Stimulated activated CD8-positive, alpha-beta memory T cell treated with anti-CD3 and anti-CD28 coated beads, Interleukin-7, amount 100 ng/mL, for 24 hours (primary cell): ENCODE measurements around the gene LARP4B.

Experiments
- DNase-seq: peaks from one replicate; pipeline ENCODE4 v3.0.0-alpha.2; 2020; ENCODE audit warnings: low read depth

Gene LARP4B

DNA sequence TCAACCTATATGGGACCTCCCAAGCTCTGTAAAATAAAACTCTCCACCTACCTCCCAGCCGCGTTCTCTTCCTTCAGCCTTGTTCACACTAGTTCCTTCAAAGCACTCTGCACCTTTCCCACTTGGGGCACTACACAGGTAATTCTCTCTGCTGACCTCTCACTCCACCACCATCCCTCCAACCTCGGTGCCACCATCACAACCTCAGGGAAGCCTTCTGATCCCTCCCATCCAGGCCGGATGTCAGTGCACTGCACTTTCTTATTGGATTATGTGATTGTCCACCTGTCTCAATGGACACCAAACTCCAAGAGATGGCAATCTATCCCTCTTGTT lies 7.0 kb downstream of the LARP4B start:
- DNase-seq: no peak

DNA sequence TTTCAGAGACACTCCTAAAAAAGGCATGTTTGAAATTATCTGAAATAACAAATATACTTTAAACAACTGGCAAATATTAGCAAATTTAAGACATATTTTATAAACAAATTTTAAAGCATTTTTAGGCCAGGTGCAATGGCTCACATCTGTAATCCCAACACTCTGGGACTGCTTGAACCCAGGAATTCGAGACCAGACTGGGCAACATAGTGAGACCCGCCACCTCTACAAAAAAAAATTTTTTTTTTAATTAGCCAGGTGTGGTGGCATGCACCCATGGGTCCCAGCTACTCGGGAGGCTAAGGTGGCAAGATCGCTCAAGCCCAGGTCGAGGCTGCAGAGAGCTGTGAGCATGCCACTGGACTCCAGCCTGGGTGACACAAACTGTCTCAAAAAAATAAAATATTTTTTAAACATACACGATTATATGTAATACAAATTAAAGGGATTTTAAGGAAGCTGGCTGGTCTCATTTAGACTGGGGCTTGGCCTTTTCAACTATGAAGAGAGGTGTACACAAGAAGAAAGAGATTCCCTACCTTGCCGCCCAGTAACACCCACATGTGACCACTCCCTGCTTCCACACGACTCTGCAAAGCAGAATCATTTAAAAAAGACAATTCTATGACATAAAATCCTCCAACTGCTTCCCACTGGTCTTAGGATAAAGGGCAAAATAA lies 7.5 kb downstream of the LARP4B start:
- DNase-seq: no peak

DNA sequence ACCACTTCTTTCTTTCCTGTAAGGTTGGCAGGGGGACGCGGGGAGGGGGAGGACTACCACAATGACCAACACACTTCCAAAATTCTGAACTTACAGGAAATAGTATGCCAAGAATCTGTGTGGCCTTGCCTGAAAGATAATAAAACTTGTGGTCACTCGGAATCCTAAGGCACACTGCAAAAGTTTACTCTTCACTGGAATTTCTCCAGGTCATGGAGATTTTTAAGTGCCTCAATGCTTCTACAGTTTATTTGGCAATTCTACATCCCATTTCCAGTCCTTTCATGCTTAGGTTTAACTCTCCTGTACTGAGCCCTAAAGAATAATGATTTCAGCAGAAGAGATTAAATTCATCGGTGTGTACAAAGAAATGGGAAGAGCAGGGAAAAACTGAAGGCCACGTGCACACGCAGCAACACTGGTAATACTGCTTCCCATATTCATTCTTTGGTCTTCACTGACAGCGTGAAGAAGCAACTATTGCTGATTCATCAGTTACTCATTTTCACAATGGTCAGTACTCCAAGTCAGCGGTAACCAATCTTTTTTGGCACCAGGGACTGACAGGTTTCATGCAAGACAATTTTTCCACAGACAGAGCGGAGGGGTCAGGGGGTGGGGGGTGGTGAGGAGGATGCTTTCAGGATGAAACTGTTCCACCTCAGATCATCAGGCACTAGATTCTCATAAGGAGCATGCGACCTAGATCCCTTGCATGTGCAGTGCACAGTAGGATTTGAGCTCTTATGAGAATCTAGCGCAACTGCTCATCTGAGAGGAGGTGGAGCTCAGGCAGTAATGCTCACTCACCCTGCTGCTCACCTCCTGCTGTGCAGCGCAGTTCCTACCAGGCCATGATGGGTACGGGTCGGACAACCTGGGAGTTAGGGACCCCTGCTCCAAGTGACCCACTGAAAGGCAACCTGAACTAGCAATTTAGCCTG lies 9.8 kb downstream of the LARP4B start:
- DNase-seq: no peak

DNA sequence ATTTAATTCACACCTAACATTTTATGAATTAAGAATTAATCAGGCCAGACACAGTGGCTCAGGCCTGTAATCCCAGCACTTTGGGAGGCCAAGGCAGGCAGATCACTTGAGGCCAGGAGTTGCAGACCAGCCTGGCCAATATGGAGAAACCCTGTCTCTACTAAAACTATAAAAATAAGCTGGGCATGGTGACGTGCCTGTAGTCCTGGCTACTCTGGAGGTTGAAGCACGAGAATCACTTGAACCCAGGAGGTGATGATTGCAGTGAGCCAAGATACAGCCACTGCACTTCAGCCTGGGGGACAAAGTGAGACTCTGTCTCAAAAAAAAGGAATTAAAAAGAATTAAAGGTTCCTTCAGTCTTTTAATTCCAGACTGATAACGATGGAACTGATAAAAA lies 11.1 kb downstream of the LARP4B start:
- DNase-seq: no peak

DNA sequence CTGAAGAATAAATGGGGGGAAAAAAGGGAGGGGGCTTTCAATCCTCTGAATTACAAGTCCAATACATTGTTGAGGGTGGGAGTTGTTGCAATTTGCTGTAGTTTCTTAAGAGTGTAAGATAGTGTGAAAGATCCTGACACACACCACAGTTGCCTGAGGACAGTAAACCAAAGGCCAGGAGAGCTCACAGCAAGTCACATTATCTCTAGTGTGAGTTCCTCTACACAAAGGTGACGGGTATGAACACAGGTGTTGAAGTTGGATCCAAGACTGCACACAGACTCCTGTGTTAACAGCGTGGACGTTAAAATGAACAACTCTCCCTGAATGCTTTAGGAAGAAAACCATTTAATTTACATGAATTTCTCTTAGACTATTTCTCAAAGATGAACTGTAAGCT lies 12.0 kb downstream of the LARP4B start:
- DNase-seq: no peak

DNA sequence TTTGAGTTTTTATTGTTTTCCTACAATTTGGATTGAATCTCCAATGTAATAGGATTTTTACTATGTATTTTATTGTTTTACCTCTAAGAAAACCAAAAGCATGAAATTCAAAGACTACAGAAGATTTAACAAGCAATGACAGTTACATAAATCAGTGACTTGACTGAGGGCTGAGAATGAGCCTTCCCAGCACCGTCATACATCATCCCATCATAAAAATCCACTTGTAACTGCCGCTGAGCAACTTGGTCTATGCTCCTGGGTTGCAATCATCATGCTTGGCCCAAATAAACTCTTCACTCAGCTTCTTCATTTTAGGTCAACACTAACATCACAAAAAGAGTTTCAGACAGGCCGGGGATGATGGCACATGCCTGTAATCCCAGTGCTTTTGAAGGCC lies 13.5 kb downstream of the LARP4B start:
- no peak for DNase-seq

DNA sequence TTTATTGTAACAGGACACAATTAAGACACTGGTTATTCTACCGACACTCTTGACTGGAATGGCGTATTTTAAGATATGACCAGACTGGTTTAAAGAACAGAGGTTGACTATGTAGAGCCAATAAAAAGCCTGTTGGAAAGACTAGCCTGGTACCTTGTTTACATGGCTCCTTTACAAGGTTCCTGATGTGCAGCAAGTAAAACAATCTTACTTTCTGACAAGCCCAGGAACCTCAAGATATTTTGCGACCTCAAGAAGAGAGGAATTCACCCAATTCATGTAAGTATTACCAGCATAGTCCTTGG lies 14.1 kb downstream of the LARP4B start:
- DNase-seq: no peak

DNA sequence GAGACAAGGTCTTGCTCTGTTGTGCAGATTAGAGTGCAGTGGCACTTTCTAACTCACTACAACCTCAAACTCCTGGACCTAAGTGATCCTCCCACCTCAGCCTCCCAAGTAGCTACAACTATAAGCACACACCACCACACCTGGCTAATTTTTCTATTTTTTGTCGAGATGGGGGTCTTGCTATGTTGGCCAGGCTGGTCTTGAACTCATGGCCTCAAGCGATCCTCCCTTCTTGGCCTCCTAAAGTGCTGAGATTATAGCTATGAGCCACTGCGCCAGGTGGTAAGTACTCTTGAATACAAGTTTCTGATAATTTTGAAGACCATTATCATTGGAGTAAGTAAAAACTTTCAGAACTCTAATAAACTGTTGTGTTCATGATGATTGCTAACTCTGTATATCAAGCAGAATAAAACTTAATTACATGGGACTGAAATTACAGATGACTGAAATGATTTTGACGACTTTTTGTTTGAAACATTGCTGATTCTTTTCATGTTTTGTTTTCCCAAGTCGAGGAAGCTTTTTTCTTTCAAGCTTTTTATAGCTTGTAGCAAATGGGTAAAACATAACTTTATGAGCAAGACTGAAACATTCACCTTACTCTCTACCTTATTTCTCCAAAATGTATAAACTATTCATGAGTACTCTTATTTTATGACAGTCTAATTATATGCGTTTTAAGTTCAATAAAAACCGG lies 14.6 kb downstream of the LARP4B start:
- DNase-seq: no peak

DNA sequence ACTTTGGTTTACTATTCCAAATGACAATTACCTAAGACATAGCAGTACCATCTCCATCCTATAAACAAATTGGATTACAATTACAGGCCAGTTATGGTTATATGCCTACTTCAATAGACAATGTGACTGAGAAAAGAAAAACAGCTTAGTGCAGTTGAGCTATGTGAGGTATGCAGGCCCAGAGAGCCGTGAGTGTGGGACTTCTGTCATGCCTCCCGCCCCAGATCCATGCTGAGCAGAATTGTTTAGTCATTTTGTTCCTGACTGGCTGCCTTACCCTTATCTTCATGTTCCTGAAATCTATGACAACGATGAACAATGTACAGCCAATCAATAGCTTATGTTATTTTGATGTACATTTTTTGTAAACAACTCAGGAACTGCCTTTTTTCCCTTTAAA lies 21.7 kb downstream of the LARP4B start:
- no peak for DNase-seq

DNA sequence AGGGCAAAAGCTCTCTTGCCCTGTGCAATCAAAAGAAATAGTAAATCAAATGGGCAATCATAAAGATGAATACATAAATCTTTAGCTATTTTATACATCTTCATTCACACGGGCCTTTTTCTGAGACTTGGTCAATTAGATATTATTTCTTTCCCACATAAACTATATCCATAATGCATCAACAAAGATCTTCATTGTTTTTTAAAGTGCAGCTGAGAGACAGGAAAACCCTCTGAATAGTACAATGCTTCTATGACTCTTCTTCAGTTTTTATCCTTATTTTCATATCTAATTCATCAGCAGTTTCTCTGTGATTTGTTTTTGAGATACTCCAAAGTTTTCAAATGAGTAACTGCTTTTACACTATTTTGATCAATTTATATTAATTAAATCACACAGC lies 25.5 kb downstream of the LARP4B start:
- no peak for DNase-seq

DNA sequence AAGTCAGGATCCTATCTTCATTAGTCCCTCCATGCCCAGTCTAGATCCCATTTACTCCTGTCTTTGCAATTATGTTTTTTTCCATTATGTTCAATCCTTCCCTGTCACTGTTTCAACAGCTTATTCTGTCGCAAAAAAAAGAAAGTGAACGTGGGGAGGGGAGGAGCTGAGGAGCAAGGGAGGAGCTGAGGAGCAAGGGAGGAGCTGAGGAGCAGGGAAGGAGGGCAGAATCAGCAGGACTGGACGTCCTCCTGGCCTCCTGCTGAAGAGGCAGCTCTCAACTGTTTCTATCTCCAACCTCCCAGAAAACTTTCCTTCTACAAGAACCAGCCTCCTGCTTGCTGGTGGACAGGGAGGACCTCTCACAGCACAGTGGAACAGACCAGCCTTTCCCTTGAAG lies 26.0 kb downstream of the LARP4B start:
- DNase-seq: no peak

DNA sequence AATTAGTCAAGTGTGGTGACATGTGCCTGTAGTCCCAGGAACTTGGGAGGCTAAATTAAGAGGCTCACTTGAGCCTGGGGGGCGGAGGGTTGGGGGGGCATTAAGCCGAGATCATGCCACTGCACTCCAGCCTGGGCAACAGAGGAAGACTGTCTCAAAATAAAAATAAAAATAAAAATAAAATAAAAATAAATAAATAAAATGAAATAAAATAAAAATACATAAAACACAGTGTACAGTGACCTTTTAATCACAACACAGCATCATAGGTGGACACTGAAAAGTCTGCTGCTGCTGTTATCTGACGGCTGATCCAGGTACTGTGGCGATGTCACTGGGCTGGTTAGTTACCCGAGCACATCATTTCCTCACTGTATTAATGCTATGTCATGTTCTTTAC lies 27.1 kb downstream of the LARP4B start:
- no peak for DNase-seq

DNA sequence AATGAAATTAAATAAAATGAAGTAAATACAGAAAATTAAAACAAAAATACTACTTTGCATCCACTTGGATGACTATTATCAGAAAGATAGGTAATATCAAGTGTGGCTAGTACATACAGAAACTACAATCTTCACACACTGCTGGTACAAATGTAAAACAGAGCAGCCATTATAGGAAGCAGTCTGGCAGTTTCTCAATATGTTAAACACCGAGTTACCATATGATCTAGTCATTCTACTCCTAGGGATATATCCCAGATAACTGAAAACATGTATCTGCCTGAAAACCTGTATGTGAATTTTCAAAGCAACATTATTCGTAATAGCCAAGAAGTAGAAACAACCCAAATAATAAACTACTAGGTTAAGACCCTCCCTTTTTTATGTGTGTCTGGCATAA lies 33.4 kb downstream of the LARP4B start:
- DNase-seq: no peak

DNA sequence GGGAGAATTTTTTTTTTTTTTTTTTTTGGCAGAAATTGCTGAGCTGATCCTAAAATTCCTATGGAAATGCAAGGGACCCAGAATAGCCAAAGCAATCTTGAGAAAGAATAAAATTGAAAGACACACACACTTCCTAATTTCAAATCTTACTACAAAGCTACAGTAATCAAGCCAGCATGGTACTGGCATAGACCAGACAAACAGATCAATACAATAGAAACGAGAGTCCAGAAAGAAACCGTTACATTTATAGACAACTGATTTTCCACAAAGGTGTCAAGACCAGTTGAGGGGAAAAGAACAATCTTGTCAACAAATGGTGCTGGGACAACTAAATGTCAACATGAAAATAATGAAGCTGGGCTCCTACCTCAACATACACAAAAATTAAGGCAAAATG lies 34.5 kb downstream of the LARP4B start:
- DNase-seq: no peak

DNA sequence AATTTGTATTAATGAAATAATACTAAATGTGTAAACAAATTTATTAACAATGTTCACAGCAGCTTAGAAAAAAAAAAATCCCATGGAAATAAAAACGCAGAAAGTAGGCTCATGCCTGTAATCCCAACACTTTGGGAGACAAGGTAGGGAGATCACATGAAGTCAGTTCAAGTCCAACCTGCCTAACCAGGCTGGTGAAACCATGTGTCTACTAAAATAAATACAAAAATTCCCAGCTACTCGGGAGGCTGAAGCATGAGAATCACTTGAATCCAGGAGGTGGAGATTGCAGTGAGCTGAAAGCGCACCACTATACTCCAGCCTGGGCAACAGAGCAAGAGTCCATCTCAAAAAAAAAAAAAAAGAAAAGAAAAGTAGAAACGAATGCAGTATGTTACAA lies 36.2 kb downstream of the LARP4B start:
- no peak for DNase-seq

DNA sequence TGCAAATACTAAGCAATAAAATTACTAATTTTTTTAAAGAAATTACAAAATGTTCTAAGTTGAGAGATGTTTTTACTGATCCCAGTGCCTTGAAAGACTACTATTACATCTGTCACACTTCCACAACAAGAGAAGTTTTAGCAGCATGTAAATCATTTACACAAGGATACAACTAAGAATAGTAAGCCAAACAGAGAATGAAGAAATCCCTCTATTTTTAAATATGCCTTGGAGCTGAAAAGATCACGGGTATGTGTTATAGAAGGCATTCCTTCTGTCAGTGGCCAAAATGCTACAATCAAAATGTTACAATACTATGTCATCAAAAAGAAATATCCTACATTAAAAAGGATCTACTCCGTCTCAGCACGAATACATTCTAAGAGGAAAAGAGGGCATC lies 52.6 kb downstream of the LARP4B start:
- DNase-seq: no peak

DNA sequence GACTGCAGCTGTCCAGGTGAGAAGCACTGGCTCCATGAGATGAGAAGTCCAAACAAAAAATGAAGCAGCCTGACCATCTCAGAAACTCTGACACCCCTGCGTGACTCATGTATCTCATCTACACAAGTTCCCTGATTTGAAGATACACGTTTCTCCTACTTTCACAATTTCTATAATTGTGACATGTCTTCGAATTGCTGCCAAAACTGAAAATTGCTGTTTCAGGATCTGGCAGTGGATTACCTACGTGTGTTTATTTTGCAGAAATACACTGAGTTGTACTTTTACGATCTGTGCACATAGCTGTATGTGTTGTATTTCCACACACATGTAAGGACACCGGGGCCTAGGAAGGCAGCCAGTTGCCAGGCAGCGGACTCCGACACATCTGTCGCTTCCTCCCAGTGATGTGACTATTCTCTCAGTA lies 53.2 kb downstream of the LARP4B start:
- DNase-seq: no peak

DNA sequence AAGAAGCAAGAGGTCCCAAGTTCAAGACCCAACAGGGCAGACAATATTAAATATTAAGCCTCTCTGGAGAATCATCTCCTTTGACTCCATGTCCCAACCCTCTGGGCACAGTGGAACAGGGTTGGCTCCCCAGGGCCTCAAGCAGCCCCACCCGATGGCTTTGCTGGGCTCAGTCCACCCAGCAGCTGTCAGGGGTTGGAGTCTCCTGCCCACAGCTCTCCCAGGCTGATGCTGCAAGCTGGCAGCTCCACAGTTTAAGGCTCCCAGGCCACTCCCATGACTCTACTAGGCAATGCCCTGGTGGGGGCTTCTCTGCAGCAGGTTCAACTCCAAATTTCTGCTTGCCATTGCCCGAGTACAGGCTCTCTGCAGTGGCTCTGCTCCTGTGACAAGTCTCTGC lies 55.1 kb downstream of the LARP4B start:
- no peak for DNase-seq

DNA sequence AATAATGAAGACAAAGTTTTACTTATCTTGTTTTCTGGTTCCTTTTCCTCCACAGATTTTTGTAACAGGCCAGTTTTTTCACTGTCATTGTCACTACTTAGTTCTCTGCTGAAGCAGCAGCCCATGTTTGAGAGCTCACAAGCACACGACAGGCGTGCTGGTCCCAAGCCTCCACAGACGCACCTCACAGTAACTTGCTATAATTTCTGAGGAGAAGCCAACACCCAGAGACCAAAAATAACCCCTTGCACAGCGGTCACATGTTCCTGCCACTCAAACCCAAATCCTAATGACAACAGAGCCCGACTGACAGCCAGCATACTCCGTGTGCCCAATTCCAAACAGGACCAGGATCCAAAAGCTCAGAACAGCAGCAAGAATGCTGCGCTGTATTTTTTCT lies 58.5 kb downstream of the LARP4B start:
- DNase-seq: no peak

DNA sequence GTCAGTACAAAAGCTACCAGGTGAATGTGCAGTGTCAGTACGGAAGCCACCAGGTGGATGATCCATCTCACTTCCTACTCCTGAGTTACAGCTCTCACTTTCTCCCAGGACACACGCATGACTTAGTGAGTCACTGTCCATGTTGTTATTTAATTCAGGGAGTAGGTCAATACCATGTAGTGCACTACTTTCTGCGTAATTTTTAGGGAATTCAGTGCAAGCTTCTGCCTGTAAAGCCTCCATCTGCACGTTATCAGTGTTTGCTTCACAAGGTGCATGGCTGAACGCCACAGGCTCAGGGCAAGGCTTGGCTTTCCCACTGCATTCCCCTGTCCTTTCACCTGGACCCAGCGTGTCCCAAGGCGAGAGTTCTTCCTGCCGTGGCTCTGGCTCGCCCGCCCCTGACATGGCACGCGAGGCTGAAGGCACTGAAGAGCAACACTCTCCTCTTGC lies 59.5 kb downstream of the LARP4B start:
- DNase-seq: no peak

DNA sequence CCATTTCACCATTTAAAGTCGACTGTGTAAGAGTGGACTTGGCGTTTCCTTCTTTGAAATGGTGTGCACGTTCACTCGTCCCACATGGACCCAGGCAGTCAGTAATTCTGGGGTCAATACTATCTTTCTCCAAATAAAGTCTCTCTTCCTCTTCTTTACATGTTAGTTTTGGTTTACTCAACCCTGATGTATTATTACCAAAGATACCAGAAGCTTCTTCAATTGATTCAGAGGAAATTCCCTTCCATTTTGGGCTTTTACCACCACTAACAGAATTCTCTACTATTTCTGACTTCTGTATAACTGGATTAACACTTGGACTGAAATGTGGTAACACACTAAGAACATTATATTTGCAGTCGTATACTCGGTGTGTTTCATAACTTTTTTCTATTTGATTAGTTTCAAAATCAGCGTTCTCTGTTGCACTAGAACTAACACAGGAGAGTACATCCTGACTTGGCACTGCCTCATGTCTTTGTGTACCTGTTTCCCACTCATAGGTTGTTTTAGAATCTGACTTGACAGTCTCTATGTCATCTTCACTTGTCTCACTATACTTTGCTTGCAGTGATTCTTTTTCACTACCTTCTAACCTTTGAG lies 60.8 kb downstream of the LARP4B start:
- no peak for DNase-seq

DNA sequence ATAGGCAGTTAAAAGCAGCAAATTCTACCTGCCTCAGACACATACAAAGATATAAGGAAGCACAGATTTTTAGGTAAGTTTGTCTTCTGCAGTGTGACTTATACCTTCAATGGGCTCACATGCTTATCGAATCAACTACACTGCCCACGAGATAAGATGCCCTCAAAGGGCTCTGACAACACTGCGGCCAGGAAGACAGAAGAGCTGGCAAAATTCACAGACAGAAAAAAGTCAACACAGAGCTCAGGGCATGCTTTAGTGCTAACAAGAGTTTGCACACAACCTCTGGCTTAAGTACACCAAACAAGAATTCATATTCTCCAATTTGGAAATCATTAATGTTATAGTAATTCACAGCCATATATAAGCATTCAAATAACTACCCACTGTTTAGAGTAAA lies 62.3 kb downstream of the LARP4B start:
- DNase-seq: no peak

DNA sequence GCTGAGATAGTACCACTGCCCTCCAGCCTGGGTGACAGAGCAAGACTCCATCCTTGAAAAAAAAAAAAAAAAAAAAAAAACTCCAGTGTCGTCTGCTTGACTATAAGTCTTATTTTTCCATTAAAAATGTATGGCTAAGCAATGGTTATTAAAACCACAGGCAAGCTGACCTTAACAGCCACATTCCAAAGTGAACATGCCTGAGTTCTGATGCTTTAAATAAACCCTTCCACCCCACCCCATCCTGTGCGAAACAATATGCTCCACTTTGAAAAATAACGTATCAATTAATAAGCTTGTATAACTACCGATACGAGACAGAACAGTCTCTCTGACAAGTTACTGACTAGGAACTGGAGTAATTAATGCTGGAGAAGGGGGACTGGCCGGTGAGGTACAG lies 63.7 kb downstream of the LARP4B start:
- no peak for DNase-seq
